Measurements from ENCODE around the gene FUOM. TPM values are rescaled to one million over a fixed set of nuclear protein-coding genes. Genes with fewer than 3 reads are reported as not detected.

The FUOM gene
- total and polyA plus RNA-seq, 2 of the 4 experiments (the other 2 are of a cell fraction): 26.3 to 52.8 TPM

GRCh38 chr10:133359554-133359971, 1.7 kb upstream of the FUOM start:
- Histone ChIP-seq H3K27me3 (ENCODE audit: control insufficient read depth, insufficient read depth, low read length) (no peaks in the 10 kb centered on the region), H3K4ac (ENCODE audit: low read depth, low read length) (no peak overlapping the region), H2BK15ac (ENCODE audit: low read depth, low read length) (no peak overlapping the region), H2BK120ac (ENCODE audit: low read depth, low read length) (no peak overlapping the region), H3K9me1 (ENCODE audit: insufficient read depth, low read length) (no peaks in the 10 kb centered on the region; the same call in 1 of the 2 replicates), H3K36me3 (ENCODE audit: control insufficient read depth, insufficient read depth, low read length) (peaks cover 23% of the 10 kb centered on the region), H4K91ac (ENCODE audit: insufficient read depth, low read depth, low read length) (no peak overlapping the region), H4K20me1 (ENCODE audit: insufficient read depth, low read length) (no peaks in the 10 kb centered on the region; the same call in 1 of the 2 replicates), H3K27ac (ENCODE audit: insufficient read depth, low read length) (no peak overlapping the region), H4K8ac (ENCODE audit: low read depth in 2 of 2, low read length in 2 of 2) (no peak overlapping the region), H3K79me1 (ENCODE audit: low read depth in 1 of 2, low read length in 2 of 2) (peaks cover 8 to 13% of the 10 kb centered on the region in 2 experiments; a peak in 2 of 4 replicates), H2BK5ac (ENCODE audit: low read depth, low read length, poor library complexity, severe bottlenecking) (no peak overlapping the region), H3K9ac (ENCODE audit: low read depth, low read length) (no peak overlapping the region), H3K56ac (ENCODE audit: extremely low read depth, insufficient read depth, low read length) (no peak overlapping the region), H3K9me3 (ENCODE audit: control insufficient read depth, insufficient read depth, low read length) (no peaks in the 10 kb centered on the region), H3K18ac (ENCODE audit: low read depth, low read length) (no peak overlapping the region), H2BK20ac (ENCODE audit: low read depth, low read length) (no peak overlapping the region), H2AK9ac (replicated peaks; ENCODE audit: low read depth, low read length, poor library complexity) (no peak overlapping the region), H3K23ac (ENCODE audit: low read depth, low read length) (no peak overlapping the region), H3K14ac (replicated peaks; ENCODE audit: low read depth, low read length) (no peak overlapping the region), H3K4me3 (ENCODE audit: insufficient read depth, low read depth, low read length) (no peak overlapping the region), H3K4me1 (ENCODE audit: control insufficient read depth, insufficient read depth, low read length) (peaks cover 6% of the 10 kb centered on the region; the same call in 1 of the 2 replicates), H3K4me2 (ENCODE audit: low read depth, low read length) (no peak overlapping the region), H4K5ac (ENCODE audit: low read depth, low read length) (no peak overlapping the region), H2AFZ (replicated peaks; ENCODE audit: low read length, poor library complexity) (no peak overlapping the region), H2AK5ac (ENCODE audit: low read depth, low read length) (no peak overlapping the region)
- in situ Hi-C loops (cut with MboI; ENCODE audit: low sequenced_read_pairs) (no loop called here), intact Hi-C loops (cut with micrococcal nuclease) (no loop called here), dilution Hi-C loops (cut with HindIII; ENCODE audit: low sequenced_read_pairs, unreplicated experiment) (no loop called here)
- TF ChIP-seq MAFK (IDR thresholded peaks at IDR 0.05; ENCODE audit: low read depth, low read length) (no peak), USF2 (IDR thresholded peaks at IDR 0.05; ENCODE audit: low read depth, low read length) (no peak), RCOR1 (IDR thresholded peaks at IDR 0.05; ENCODE audit: insufficient replicate concordance, low read length) (no peak), MXI1 (IDR thresholded peaks at IDR 0.05; ENCODE audit: borderline replicate concordance, low read depth, low read length) (no peak), RAD21 (IDR thresholded peaks at IDR 0.05; ENCODE audit: low read length) (no peak), POLR2A (IDR thresholded peaks at IDR 0.05; ENCODE audit: low read depth, low read length) (no peak)
- ChIA-PET POLR2A (ENCODE audit: unreplicated experiment) (no interaction called here), CTCF (no interaction called here)
- no TSS peak for BruUV-seq (replicated peaks)
- ATAC-seq (ENCODE audit: low read depth): no peak
- no peak for DNase-seq
- 45% methylated on average over 4 of the region's 6 CpGs; no CpG with 5 or more reads in 1 of the 2 experiments for WGBS, 2 experiments (ENCODE audit: extremely low coverage in 2 of 2, insufficient read length in 1 of 2)
